ES-I3 (cell line): ENCODE data around the gene AP2A2.

Source experiments
- H3K36me3 ChIP-seq: 2 replicates; pipeline ENCODE4 v1.6.1; 2013; ENCODE audit warnings: mild to moderate bottlenecking, low read length, control low read depth, moderate library complexity; ENCODE audit not compliant: insufficient read depth
- H3K4me1 ChIP-seq: 2 replicates; pipeline ENCODE4 v1.6.1; 2013; ENCODE audit warnings: mild to moderate bottlenecking, control low read depth, low read length; ENCODE audit not compliant: insufficient read depth
- H3K9ac ChIP-seq: 2 replicates; pipeline ENCODE4 v1.6.1; 2013; ENCODE audit warnings: low read depth, mild to moderate bottlenecking, low read length, moderate library complexity
- H3K9me3 ChIP-seq: 2 replicates; pipeline ENCODE4 v1.6.1; 2013; ENCODE audit warnings: mild to moderate bottlenecking, low read length, moderate library complexity; ENCODE audit not compliant: control insufficient read depth, insufficient read depth

The AP2A2 gene

DNA sequence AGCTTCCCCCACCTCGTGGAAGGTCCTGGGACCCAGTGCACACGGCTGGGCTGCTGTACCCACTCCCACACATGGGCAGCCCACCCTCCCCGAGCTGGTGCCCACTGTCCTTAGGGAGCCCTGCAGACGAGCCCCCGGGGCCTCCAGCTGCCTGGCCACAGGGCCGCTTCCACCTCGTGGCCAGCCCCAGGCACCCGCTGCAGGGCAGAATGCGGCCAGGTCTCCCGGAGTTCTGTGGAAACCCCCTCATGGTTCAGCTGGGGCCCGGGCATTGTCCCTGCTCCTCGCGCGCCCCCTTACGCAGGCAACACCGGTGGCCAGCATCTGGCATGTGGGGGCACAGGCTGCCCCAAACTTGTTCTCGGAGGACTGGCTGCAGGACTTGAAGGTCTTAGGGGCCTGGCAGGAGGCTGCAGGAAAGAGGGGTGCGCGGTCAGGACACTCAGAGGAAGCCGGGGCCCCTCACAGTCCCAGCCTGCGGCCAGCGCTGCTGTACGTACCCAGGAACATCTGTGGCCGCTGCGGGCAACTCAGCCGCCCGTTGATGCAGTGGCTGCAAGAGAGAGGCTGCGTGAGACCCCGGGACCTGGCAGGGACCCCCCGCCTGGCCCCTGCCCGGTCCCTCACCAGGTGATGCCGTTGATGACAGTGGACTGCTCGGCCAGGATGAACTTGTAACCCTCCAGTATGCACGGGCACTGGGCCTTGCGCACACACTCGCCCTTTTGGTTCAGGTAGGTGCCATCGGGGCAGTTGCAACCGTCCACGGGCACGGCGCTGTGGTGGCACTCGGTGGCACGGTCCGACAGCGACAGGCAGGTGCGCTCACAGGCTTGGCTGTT is 101.2 kb downstream of the AP2A2 start:
- no peaks in the 10 kb centered on the region; the same call in 1 of the 2 replicates for H3K36me3 ChIP-seq
- no peaks in the 10 kb centered on the region for H3K9me3 ChIP-seq
- H3K9ac ChIP-seq = no peak overlapping the region
- no peaks in the 10 kb centered on the region for H3K4me1 ChIP-seq

- Histone ChIP-seq H3K4me1 (no peaks in the 10 kb centered on the region), H3K9ac (no peak overlapping the region), H3K36me3 (no peaks in the 10 kb centered on the region; the same call in 1 of the 2 replicates), H3K9me3 (no peaks in the 10 kb centered on the region)
Observed at GRCh38 chr11:1027483-1028290, 102.0 kb downstream of the AP2A2 start.

- H3K4me1 ChIP-seq = no peaks in the 10 kb centered on the region
- H3K9ac ChIP-seq = no peak overlapping the region
- H3K36me3 ChIP-seq = no peaks in the 10 kb centered on the region; the same call in 1 of the 2 replicates
- H3K9me3 ChIP-seq = no peaks in the 10 kb centered on the region
Observed at GRCh38 chr11:1028291-1028540, 102.5 kb downstream of the AP2A2 start.

GRCh38 chr11:1028616-1029015 is 102.9 kb downstream of the AP2A2 start:
- Histone ChIP-seq H3K4me1 (no peaks in the 10 kb centered on the region), H3K9ac (no peak overlapping the region), H3K9me3 (no peaks in the 10 kb centered on the region), H3K36me3 (no peaks in the 10 kb centered on the region)

- H3K9me3 ChIP-seq = no peaks in the 10 kb centered on the region
- no peaks in the 10 kb centered on the region for H3K36me3 ChIP-seq
Observed at GRCh38 chr11:1029051-1029450, 103.4 kb downstream of the AP2A2 start.

GRCh38 chr11:1029654-1030053 is 104.0 kb downstream of the AP2A2 start:
- no peaks in the 10 kb centered on the region for H3K4me1 ChIP-seq
- H3K36me3 ChIP-seq = no peaks in the 10 kb centered on the region
- H3K9ac ChIP-seq = no peak overlapping the region
- no peaks in the 10 kb centered on the region for H3K9me3 ChIP-seq

More at GRCh38 chr11:1029051-1029450, 103.4 kb downstream of the AP2A2 start:
- Histone ChIP-seq H3K9ac (no peak overlapping the region), H3K4me1 (no peaks in the 10 kb centered on the region)

DNA sequence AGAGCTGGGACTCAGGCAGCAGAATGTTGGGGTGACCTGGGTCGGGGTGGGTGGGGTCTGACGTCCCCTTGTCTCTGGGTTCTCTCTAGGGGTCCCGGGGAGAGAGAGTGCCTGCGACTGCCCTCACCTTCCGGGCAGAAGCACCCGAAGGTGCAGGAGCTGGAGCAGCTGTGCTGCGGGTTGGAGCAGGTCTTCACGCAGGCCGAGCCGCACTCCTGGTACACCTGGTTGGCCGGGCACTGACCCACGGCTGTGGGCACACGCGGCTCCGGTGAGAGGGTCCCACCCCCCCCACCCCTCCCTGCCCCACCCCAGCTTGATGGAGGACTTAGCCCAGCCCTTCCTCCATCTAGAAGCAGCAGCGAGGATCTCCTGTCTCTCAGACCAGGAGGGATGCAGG is 104.4 kb downstream of the AP2A2 start:
- Histone ChIP-seq H3K4me1 (no peaks in the 10 kb centered on the region), H3K9me3 (no peaks in the 10 kb centered on the region), H3K36me3 (no peaks in the 10 kb centered on the region), H3K9ac (no peak overlapping the region)

- no peaks in the 10 kb centered on the region for H3K9me3 ChIP-seq
- H3K9ac ChIP-seq = no peak overlapping the region
- H3K36me3 ChIP-seq = no peaks in the 10 kb centered on the region
- no peaks in the 10 kb centered on the region for H3K4me1 ChIP-seq
Observed at GRCh38 chr11:1030556-1030955, 104.9 kb downstream of the AP2A2 start.

GRCh38 chr11:1031121-1031899 is 105.6 kb downstream of the AP2A2 start:
- Histone ChIP-seq H3K9me3 (no peaks in the 10 kb centered on the region), H3K9ac (no peak overlapping the region), H3K36me3 (no peaks in the 10 kb centered on the region), H3K4me1 (no peaks in the 10 kb centered on the region)

DNA sequence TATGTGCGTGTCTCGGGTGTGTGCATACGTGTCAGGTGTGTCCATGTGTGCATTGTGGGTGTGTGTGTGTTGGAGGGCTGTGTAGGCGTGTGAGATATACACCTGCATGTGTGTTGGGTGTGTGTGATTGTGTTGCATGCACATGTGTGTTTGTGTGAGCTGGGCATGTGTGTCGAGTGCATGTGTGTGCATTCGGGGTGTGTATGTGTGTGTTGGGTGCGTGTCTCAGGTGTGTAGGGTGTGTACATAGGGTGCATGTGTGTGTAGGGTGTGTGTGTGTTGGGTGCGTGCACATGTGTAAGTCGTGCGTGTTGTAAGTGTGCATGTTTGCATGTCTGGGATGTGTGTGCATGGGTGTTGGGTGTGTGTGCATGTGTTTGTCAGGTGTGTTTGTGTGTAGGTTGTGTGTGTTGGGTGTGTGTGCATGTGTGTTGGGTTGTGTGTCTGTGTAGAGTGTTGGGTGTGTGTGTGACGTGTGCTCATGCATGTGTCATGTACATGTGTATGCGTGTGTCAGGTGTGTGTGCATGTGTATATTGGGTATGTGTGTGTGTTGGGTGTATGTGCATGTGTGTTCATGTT is 106.7 kb downstream of the AP2A2 start:
- no peaks in the 10 kb centered on the region for H3K9me3 ChIP-seq
- no peak overlapping the region for H3K9ac ChIP-seq
- H3K36me3 ChIP-seq = no peaks in the 10 kb centered on the region
- no peaks in the 10 kb centered on the region for H3K4me1 ChIP-seq

GRCh38 chr11:1033016-1033798 is 107.5 kb downstream of the AP2A2 start:
- no peaks in the 10 kb centered on the region for H3K4me1 ChIP-seq

DNA sequence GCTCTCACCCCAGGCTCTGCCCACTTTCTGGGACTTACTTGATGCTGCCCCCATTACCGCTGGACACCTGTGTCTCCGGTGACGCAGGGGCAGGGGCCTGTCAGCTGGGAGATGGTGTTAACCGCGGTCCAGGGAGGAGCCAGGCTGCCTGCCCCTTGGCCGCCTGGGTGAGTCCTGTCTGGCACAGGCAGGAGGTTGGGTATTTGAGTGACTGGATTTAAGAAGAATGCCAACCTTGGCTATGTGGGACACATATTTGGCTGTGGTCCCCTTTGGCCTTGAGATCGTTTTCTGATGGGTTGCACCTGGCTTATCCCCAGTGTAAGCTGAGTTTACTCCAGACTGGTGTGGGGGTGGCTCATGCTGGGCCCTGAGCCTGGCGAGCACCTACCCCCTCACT is 108.3 kb downstream of the AP2A2 start:
- Histone ChIP-seq H3K9ac (no peak overlapping the region), H3K4me1 (no peaks in the 10 kb centered on the region), H3K9me3 (no peaks in the 10 kb centered on the region), H3K36me3 (no peaks in the 10 kb centered on the region)

More at GRCh38 chr11:1033016-1033798, 107.5 kb downstream of the AP2A2 start:
- Histone ChIP-seq H3K9ac (no peak overlapping the region), H3K36me3 (no peaks in the 10 kb centered on the region), H3K9me3 (no peaks in the 10 kb centered on the region)

GRCh38 chr11:1034456-1035295 is 109.0 kb downstream of the AP2A2 start:
- H3K9ac ChIP-seq = no peak overlapping the region
- H3K36me3 ChIP-seq = no peaks in the 10 kb centered on the region
- no peaks in the 10 kb centered on the region for H3K9me3 ChIP-seq
- H3K4me1 ChIP-seq = no peaks in the 10 kb centered on the region
